OCI-M2 (cell line): ENCODE measurements around the gene GTF2H1.
"Not testable (repeated sequence)": the region's sequence is repeated elsewhere in the genome, so short reads cannot be mapped to it uniquely, and the experiment has no call there.

Experiments
- DNase-seq: peaks from one replicate; lab custom pipeline; 2025; ENCODE audit not compliant: unreplicated experiment; lab: John Stamatoyannopoulos, UW

The GTF2H1 gene

GRCh38 chr11:18372201-18372600, 49.8 kb downstream of the GTF2H1 start:
- DNase-seq: no peak

- no peak for DNase-seq
Measured at GRCh38 chr11:18374956-18375355, 52.6 kb downstream of the GTF2H1 start.

- no peak for DNase-seq
Measured at GRCh38 chr11:18375941-18376340, 53.6 kb downstream of the GTF2H1 start.

GRCh38 chr11:18379201-18379600, 56.8 kb downstream of the GTF2H1 start:
- DNase-seq: no peak

- DNase-seq: no peak
Measured at GRCh38 chr11:18383388-18384156, 61.2 kb downstream of the GTF2H1 start.

GRCh38 chr11:18384157-18384641, 61.8 kb downstream of the GTF2H1 start:
- no peak for DNase-seq

- DNase-seq: no peak
Measured at GRCh38 chr11:18390088-18390487, 67.7 kb downstream of the GTF2H1 start.

- DNase-seq: no peak
Measured at GRCh38 chr11:18392434-18393321, 70.3 kb downstream of the GTF2H1 start.

- no peak for DNase-seq
Measured at GRCh38 chr11:18393581-18394274, 71.4 kb downstream of the GTF2H1 start.

- peak; percentile 53 for DNase-seq
Measured at GRCh38 chr11:18394275-18394927, 72.0 kb downstream of the GTF2H1 start, which contains the start of gene LDHA. LDHA (plus strand) TSS chr11:18394563; CDS start chr11:18396843, 2,280 bp downstream.

- no peak for DNase-seq
Measured at GRCh38 chr11:18394928-18395734, 72.8 kb downstream of the GTF2H1 start.

GRCh38 chr11:18395735-18396504, 73.6 kb downstream of the GTF2H1 start:
- DNase-seq: peak; percentile 81

- DNase-seq: no peak
Measured at GRCh38 chr11:18397921-18398320, 75.6 kb downstream of the GTF2H1 start.

GRCh38 chr11:18401077-18401476, 78.7 kb downstream of the GTF2H1 start:
- not testable (repeated sequence) for DNase-seq

- no peak for DNase-seq
Measured at GRCh38 chr11:18404062-18404461, 81.7 kb downstream of the GTF2H1 start.

GRCh38 chr11:18407400-18407799, 85.0 kb downstream of the GTF2H1 start:
- DNase-seq: not testable (repeated sequence)

- DNase-seq: no peak
Measured at GRCh38 chr11:18408558-18409291, 86.4 kb downstream of the GTF2H1 start.

- no peak for DNase-seq
Measured at GRCh38 chr11:18416459-18416858, 94.1 kb downstream of the GTF2H1 start.
